ENCODE data around the gene GPR4. TPM values are rescaled to one million over a fixed set of nuclear protein-coding genes. Genes with fewer than 3 reads are reported as not detected.

Gene GPR4
- total RNA-seq (2014; rRNA removed; shearing (Covaris generic)) (0.38 TPM in 1 of 2 replicates, not detected in the other), total RNA-seq (2022) (not detected in 2 replicates), Bru-seq, nascent RNA (not detected), BruChase-seq, experiment 1, labeled RNA remaining after a 6-hour chase (percentile 24 among the genes with signal in this experiment), BruChase-seq, experiment 2, labeled RNA remaining after a 2-hour chase (not detected)
- long read RNA-seq = 0 reads

DNA sequence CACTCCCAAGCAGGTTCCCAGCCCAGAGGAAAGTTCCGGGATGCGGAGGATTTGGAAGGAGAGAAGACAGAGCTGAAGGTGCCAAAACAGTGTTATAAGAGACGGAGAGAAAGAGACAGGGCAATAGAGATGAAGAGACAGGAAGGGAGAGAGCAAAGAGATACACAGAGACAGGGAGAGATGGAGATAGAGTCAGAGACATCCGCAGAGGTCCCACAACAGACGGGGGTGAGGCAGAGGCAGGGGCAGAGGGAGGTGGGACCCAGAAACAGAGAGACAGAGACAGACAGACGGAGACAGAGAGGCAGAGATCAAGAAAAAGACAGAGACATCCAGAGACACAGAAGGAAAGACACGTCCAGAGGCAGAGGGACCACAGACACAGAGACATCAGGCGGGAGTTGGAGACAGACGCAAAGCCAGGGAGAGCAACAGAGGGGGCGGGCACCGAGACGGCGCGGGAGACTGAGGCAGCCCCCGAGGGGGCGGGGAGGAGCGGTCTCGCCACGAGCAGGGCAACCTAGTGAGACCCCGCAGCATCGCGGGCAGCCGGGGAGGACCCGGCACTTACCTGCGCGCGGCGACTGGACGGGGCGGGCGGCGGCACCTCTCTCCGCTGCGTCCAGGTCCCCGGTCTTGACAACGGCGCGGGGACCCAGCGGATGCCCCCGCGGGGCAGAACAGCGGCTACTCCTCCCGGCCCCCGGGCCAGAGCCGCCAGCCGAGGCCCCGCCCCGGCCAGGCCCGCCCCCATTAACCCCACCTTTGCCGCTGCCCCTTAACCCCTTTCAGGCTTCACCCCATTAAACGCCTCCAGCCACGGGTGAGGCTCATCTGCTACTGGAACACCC is at the start of gene GPR4:
Gene GPR4, minus strand, starts transcription at position 689 of the 851 bp plus-strand sequence. CDS start 10,346 bp downstream, outside the sequence.
- TF ChIP-seq, protein P1, sequence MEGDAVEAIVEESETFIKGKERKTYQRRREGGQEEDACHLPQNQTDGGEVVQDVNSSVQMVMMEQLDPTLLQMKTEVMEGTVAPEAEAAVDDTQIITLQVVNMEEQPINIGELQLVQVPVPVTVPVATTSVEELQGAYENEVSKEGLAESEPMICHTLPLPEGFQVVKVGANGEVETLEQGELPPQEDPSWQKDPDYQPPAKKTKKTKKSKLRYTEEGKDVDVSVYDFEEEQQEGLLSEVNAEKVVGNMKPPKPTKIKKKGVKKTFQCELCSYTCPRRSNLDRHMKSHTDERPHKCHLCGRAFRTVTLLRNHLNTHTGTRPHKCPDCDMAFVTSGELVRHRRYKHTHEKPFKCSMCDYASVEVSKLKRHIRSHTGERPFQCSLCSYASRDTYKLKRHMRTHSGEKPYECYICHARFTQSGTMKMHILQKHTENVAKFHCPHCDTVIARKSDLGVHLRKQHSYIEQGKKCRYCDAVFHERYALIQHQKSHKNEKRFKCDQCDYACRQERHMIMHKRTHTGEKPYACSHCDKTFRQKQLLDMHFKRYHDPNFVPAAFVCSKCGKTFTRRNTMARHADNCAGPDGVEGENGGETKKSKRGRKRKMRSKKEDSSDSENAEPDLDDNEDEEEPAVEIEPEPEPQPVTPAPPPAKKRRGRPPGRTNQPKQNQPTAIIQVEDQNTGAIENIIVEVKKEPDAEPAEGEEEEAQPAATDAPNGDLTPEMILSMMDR (conservative IDR thresholded peaks at IDR 0.05; ENCODE audit: low read length) = no peak
- no peak for TF ChIP-seq EZH2phosphoT487 (IDR thresholded peaks at IDR 0.05; ENCODE audit: borderline replicate concordance, low read depth, low read length)
- Histone ChIP-seq H3K9me3 (ENCODE audit: low read length) (no peaks in the 10 kb centered on the region), H3K4me3 (ENCODE audit: low read depth, low read length, poor library complexity, severe bottlenecking) (no peak within 1 kb of the TSS), H4K20me1 (ENCODE audit: insufficient read depth, low read length) (no peaks in the 10 kb centered on the region), H3K79me2 (ENCODE audit: insufficient read depth, low read depth, low read length) (no peaks in the 10 kb centered on the region), H2AFZ (ENCODE audit: low read length) (no peak within 1 kb of the TSS), H3K4me1 (ENCODE audit: insufficient read depth, low read length, poor library complexity, severe bottlenecking) (peaks cover 19% of the 10 kb centered on the region), H3K36me3 (ENCODE audit: insufficient read depth, low read length) (no peaks in the 10 kb centered on the region), H3K9me2 (ENCODE audit: insufficient read depth, low read length) (no peaks in the 10 kb centered on the region), H3K27ac (ENCODE audit: low read depth, low read length, poor library complexity, severe bottlenecking) (no peak within 1 kb of the TSS), H3K4me2 (ENCODE audit: low read length) (no peak within 1 kb of the TSS)
- ChIA-PET POLR2A (no interaction called here), CTCF (ENCODE audit: unreplicated experiment) (no interaction called here)
- BruUV-seq (replicated peaks) = no TSS peak
- intact Hi-C loops (cut with micrococcal nuclease; ENCODE audit: unreplicated experiment) = no loop called here
- no peak for DNase-seq (ENCODE audit: low spot score)

DNA sequence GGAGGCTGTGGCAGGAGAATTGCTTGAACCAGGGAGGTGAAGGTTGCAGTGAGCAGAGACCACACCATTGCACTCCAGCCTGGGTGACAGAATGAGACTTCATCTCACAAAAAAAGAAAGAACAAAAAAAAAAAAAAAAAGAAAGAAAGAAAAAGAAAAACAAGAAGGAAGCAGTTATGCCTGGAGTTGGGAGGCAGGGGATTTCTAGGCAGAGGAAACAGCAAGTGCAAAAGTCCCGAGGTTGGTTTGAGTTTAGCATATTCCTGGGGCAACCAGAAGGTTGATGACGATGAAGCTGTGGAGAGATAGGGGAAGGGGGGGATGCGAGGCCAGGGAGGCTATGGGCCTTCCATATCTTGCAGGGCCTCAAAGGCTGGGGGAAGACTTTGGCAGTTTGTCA is 48.7 kb upstream of the GPR4 start:
- intact Hi-C loops (cut with micrococcal nuclease; ENCODE audit: unreplicated experiment) = no loop called here
- DNase-seq (ENCODE audit: low spot score) = no peak
- peaks cover 6% of the 10 kb centered on the region for H3K4me1 ChIP-seq (ENCODE audit: insufficient read depth, low read length, poor library complexity, severe bottlenecking)
- H2AFZ ChIP-seq (ENCODE audit: low read length) = no peak overlapping the region
- CTCF ChIA-PET (ENCODE audit: unreplicated experiment) = no interaction called here
- H3K27ac ChIP-seq (ENCODE audit: low read depth, low read length, poor library complexity, severe bottlenecking) = no peak overlapping the region
- no peaks in the 10 kb centered on the region for H3K36me3 ChIP-seq (ENCODE audit: insufficient read depth, low read length)
- no peaks in the 10 kb centered on the region for H3K9me3 ChIP-seq (ENCODE audit: low read length)
- H3K79me2 ChIP-seq (ENCODE audit: insufficient read depth, low read depth, low read length) = no peaks in the 10 kb centered on the region
- no TSS peak for BruUV-seq (replicated peaks)
- H3K9me2 ChIP-seq (ENCODE audit: insufficient read depth, low read length) = no peaks in the 10 kb centered on the region
- TF ChIP-seq, protein P1 (conservative IDR thresholded peaks at IDR 0.05; ENCODE audit: low read length) = no peak
- no peak for TF ChIP-seq EZH2phosphoT487 (IDR thresholded peaks at IDR 0.05; ENCODE audit: borderline replicate concordance, low read depth, low read length)
- H4K20me1 ChIP-seq (ENCODE audit: insufficient read depth, low read length) = no peaks in the 10 kb centered on the region
- no peak overlapping the region for H3K4me2 ChIP-seq (ENCODE audit: low read length)
- POLR2A ChIA-PET = interaction anchor here (0.6 kb wide), 1 partner anchor 124 kb away, joined by 4 read pairs; no protein-coding TSS in a partner anchor
- no peak overlapping the region for H3K4me3 ChIP-seq (ENCODE audit: low read depth, low read length, poor library complexity, severe bottlenecking)

All from OCI-LY7 (cell line).